Stimulated activated CD4-positive, alpha-beta T cell treated with anti-CD3 and anti-CD28 coated beads, Interleukin-12 subunit alpha, Interleukin-12 subunit beta, amount 100 ng/mL, for 4 hours (primary cell): ENCODE measurements around the gene MLH3.
A peak's percentile ranks its signal among the peaks of the same experiment; 100 is the strongest.

Experiments
- DNase-seq: peaks from one replicate; pipeline ENCODE4 v3.0.0-alpha.2; 2020

MLH3 gene

GRCh38 chr14:75064205-75064567 lies 12.9 kb upstream of the MLH3 start:
- no peak for DNase-seq

GRCh38 chr14:75063491-75064204 lies 12.4 kb upstream of the MLH3 start, which contains the start of gene ACYP1:
Gene ACYP1 (minus strand): TSS chr14:75064024. CDS start chr14:75063553, 471 bp downstream.
- peak; percentile 91 for DNase-seq

GRCh38 chr14:75063013-75063412 lies 11.7 kb upstream of the MLH3 start:
- no peak for DNase-seq

GRCh38 chr14:75060420-75060819 lies 9.2 kb upstream of the MLH3 start:
- no peak for DNase-seq

- no peak for DNase-seq
These were observed 8.4 kb upstream of the MLH3 start for GRCh38 chr14:75059642-75060041.

DNA sequence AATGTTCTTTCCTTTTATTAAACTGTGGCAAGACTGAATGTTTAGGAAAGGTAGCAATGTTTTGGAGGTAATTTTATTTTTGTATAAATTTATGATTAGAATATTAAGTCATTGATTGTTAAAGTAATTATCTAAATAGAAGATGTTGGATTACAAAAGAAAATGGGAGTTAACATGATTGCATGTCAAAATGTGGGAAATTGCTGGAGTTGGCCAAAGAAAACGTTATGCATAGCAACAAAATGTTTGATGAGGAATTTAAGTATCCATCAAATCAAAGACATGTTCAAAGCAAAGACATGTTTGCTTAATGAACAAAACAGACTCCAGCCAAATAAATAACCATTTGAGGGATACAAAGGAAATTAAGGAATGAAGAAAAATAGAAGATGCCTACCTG lies 3.2 kb upstream of the MLH3 start:
- no peak for DNase-seq

DNA sequence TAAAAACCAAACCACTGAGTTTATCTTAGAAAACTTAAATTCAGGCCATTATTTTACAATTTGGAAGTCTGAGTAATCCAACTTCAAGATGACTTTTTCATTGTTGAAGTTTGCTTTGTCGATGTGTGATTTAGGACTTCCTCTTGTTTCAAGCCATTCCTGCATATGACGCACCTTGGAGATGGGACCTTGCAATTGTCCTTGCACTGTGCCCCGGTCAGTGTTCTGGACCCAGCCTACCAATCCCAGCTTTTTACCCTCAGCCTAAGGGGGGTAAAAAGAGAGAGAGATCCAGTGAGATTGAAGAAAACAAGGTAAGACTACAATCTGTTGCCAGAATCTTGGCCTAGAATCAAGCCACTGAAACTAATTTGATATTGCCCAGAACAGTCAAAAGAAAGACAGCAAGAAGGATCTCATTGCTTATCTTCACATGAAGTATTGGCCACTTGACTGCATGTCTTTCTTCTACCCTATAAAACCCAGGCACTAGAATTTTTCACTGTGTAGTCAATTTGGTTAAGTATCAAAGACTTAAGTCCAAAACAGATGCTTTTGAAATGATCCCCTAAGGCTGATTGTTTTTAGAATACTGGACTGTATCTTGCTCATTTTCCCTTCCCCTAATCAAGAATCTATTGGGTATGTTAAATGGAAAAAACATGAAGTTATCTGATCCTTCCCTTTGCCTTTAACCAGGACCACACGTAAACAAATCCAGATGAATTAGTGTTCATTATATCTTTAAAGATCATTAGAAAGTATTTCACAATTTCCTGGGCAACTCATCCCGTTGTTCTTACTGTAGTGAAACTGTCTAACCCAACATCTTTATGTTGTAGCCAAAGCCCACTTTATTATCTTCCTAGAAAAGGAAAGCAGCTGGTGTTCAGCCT lies 2.4 kb upstream of the MLH3 start:
- no peak for DNase-seq

DNA sequence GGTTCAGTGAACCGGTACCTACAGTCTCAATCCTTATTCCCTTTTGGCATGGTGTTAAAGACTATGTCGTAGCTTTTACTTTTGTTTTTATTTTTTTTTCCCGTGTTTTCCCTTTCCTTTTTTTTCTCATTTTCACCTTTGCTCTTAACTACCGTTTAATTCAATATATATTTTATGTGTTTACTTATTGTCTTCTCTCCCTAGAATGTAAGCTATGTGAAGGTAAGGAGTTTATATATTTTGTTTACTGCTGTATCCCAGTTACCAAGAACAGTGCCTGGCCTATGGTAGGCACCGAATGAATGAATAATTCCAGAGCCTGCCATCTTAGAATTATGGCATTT lies 261 bp upstream of the MLH3 start:
- DNase-seq = no peak

DNA sequence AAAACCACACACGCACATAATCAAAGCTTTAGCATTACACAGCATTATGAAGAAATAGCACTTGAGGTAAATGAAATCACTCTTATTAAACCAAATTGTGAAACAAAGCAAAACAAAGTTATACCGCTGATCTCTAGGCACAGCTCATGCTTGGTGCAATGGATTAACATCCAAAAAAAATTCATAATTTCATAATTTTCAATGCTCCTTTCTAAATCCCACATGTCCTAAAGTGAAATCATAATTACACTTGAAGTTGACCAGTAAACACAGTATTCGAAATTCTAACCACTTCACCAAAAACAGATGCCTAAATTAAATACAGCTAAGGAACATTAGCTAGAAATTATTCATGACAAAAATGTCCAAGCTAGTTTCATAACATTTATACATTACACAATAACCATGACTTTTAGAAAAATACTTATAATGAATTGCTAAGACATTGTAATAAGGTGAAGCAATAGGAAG lies 1.5 kb downstream of the MLH3 start:
- no peak for DNase-seq

DNA sequence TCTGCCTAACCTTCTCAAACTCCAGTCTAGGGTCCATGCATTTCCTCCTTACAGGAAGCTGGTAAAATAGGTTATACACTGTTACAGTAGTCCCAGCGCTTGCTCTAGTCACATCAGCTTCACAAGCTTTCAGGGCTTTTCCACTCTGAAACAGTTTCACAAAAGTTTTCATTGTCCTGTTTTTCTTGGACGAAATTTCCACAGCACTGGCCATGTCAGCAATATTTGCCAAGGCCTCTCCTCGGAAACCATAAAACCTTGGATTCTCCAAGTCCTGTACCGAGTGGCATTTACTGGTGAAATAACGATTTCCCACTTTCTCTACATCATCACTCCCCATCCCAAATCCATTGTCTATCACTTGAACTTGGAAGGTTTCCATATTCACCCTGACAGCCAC lies 2.1 kb downstream of the MLH3 start:
- DNase-seq = no peak

DNA sequence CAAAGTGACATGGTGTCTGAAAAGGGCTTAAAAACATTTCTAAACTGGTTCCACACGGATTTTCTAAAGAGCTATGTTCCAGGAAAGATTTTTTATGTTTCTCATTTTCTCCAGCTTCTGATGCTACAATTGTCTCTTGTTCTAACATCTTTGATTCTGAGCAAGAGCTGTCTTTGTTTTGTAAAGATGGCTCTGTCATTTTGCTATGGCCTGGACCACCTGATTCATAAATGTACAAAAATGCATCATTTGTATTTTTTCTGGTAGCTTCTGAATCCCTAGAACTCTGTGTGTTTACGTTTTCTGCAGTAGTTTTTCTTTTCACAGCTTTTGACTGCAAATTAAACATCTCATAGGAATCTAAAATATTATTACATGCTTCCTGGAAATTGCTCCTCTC lies 3.2 kb downstream of the MLH3 start:
- no peak for DNase-seq

DNA sequence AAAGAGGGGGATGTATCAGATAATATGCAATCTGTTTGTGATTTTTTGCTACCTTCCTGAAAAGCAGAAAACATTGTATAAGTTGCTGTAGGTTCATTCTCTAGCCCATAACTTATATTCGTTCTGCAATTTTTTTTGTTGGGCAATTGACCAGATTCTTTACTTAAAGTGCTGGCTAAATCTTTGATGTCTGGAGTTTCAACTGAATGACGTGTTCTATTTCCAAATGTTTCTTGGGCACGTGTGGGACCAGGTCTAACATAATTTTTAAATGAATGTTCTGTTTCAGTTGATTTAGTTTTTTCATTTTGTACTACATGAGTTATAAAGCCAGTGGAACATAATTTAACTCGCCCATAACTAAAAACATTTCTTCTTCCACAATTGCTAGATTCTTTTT lies 3.8 kb downstream of the MLH3 start:
- no peak for DNase-seq

DNA sequence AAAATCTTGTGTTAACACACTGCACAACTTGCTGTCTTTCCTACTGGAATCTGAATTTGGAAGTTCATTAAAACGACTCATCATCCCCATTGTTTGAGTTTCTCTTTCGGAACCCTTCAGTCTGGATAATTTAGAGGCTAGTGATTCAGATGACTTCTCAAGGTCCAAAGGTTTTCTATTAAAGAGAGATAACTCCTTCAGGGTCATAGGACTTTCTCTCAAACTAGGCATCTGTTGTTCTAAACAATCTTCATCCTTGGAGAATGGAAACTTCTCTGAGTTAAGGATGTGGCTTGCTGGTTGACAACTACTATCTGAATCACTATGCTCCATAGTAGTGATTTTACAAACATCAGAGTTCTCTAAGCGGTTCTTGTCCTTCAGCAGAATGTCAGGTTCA lies 4.4 kb downstream of the MLH3 start:
- DNase-seq = no peak

GRCh38 chr14:75046275-75046674 lies 5.0 kb downstream of the MLH3 start:
- no peak for DNase-seq

GRCh38 chr14:75044752-75045151 lies 6.5 kb downstream of the MLH3 start:
- DNase-seq = no peak

DNA sequence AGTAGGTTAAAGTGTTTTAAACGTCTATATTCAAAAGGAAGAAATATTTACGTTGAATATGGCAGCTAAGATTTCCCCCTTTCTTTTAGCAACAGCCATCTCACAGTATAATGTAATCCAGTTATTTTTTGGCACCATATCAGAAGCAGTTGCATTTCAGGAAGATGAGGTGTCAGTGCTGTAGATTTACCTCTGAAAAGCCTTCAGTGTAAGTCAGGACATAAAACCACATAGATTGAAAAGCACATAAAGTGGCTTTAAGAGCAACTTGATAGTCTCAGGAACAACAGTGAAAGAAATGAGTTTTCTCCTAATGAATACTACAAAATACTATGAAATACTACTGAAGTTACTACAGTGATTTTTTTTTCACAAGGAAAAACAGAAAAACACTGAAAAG lies 6.9 kb downstream of the MLH3 start:
- no peak for DNase-seq

- no peak for DNase-seq
These were observed 9.2 kb downstream of the MLH3 start for GRCh38 chr14:75042035-75042434.

- no peak for DNase-seq
These were observed 9.7 kb downstream of the MLH3 start for GRCh38 chr14:75041613-75042012.

DNA sequence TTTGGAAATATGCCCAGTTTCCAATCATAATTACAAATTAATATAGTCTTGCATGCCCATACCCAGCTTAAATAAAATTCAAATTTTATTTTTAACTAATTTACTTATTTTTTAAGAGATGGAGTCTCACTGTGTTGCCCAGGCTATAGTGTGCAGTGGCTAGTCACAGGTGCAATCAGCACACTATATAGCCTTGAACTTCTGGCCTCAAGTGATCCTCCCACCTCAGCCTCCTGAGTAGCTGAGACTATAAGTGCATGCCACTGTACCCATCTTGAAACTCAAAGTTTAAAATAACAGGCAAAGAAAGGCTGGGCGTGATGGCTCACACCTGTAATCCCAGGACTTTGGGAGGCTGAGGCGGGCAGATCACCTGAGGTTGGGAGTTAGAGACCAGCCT lies 10.3 kb downstream of the MLH3 start:
- no peak for DNase-seq

DNA sequence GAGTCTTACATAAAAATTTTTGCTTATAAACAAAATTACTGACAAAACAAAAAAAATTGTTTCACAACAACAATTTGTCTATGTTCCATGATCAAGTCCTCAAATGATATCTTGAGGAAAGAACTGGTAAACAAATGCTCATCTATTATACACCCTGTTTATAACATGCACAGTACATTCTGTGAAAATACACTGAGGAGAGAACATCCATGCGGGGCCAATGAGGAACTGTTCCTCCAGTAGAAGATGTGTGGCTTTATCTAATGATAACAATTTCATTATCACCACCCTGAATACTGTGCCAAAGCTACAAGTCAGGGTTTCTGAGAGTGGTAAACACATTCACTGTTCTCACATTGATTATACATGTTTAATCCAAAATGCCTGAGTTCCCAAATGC lies 10.8 kb downstream of the MLH3 start:
- no peak for DNase-seq

- DNase-seq = no peak
These were observed 18.3 kb downstream of the MLH3 start for GRCh38 chr14:75032939-75033338.

DNA sequence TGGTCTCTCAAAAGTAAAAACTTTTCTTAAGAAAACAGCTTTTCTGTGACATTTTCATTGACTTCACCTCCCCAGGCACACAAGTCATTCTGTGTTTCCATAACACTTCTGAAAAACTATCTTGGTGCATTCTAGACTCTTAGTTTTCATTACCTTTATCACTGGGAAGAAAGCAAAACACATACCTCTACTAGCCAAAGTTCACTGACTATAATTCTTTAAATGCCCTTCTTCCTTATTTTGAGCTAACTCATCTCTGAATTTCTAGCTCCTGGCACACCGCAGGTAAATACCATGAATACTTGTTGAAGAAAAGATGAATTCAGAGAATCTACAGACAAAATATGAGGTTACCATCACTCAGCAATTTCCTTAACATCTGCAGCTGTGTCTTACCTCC lies 21.1 kb downstream of the MLH3 start:
- DNase-seq = no peak

GRCh38 chr14:75025876-75026275 lies 25.4 kb downstream of the MLH3 start:
- no peak for DNase-seq

- no peak for DNase-seq
These were observed 26.2 kb downstream of the MLH3 start for GRCh38 chr14:75025082-75025481.
